ENCODE measurements around the gene MRPS27.

DNA sequence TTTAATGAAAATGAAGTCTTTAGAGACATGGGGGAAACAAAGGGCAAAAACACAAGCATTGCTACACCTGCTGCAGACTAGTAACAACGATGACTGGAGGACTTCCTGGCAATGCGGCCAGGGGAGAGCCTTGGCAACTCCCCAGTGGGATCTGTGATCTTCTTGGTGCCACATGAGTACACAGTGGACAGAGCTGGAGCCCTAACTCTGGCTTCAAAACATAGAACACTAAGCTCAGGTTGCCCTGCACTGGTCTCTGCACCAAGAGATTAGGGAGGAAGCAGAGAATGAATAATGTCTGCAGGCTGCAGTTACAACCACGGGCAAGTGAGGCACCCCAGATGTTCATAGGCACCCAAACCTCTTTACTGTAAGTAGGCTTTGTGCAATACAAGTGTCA is 91.1 kb downstream of the MRPS27 start:
- TF ChIP-seq, protein P1, sequence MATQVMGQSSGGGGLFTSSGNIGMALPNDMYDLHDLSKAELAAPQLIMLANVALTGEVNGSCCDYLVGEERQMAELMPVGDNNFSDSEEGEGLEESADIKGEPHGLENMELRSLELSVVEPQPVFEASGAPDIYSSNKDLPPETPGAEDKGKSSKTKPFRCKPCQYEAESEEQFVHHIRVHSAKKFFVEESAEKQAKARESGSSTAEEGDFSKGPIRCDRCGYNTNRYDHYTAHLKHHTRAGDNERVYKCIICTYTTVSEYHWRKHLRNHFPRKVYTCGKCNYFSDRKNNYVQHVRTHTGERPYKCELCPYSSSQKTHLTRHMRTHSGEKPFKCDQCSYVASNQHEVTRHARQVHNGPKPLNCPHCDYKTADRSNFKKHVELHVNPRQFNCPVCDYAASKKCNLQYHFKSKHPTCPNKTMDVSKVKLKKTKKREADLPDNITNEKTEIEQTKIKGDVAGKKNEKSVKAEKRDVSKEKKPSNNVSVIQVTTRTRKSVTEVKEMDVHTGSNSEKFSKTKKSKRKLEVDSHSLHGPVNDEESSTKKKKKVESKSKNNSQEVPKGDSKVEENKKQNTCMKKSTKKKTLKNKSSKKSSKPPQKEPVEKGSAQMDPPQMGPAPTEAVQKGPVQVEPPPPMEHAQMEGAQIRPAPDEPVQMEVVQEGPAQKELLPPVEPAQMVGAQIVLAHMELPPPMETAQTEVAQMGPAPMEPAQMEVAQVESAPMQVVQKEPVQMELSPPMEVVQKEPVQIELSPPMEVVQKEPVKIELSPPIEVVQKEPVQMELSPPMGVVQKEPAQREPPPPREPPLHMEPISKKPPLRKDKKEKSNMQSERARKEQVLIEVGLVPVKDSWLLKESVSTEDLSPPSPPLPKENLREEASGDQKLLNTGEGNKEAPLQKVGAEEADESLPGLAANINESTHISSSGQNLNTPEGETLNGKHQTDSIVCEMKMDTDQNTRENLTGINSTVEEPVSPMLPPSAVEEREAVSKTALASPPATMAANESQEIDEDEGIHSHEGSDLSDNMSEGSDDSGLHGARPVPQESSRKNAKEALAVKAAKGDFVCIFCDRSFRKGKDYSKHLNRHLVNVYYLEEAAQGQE (IDR thresholded peaks at IDR 0.05; ENCODE audit: low read depth) = no peak
- TF ChIP-seq, protein P2, sequence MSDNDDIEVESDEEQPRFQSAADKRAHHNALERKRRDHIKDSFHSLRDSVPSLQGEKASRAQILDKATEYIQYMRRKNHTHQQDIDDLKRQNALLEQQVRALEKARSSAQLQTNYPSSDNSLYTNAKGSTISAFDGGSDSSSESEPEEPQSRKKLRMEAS (IDR thresholded peaks at IDR 0.05) = no peak
- no peak for TF ChIP-seq TEAD4 (IDR thresholded peaks at IDR 0.05)

All from Ishikawa (cell line).